ENCODE data around the gene L3MBTL4. TPM values are rescaled to one million over a fixed set of nuclear protein-coding genes. Genes with fewer than 3 reads are reported as not detected.

Gene L3MBTL4
- total and polyA plus RNA-seq, 10 of the 15 experiments (the other 5 are each of a cell fraction or from before 2014, with no cell fraction given): 1.3 to 8.7 (median 3.8) TPM

- Histone ChIP-seq H3K9ac (ENCODE audit: control insufficient read depth, insufficient read depth, low read length) (no peak overlapping the region), H3K27me3 (replicated peaks in 1 of 2; ENCODE audit: control insufficient read depth in 2 of 2, insufficient read depth in 2 of 2, low read length in 1 of 2) (no peaks in the 10 kb centered on the region), H4K20me1 (ENCODE audit: control insufficient read depth, insufficient read depth) (no peaks in the 10 kb centered on the region), H3K27ac (ENCODE audit: control insufficient read depth, insufficient read depth) (no peak overlapping the region), H3K4me3 (no peak overlapping the region), H3K9me3 (replicated peaks; ENCODE audit: control insufficient read depth, insufficient read depth, low read length) (peaks cover 3% of the 10 kb centered on the region; the same call in 1 of the 3 replicates), H3K79me2 (ENCODE audit: control insufficient read depth, insufficient read depth, low read length) (no peaks in the 10 kb centered on the region), H3K4me1 (ENCODE audit: control insufficient read depth, insufficient read depth, low read length) (no peaks in the 10 kb centered on the region), H2AFZ (ENCODE audit: control insufficient read depth, low read depth, low read length) (no peak overlapping the region), H3K36me3 (ENCODE audit: control insufficient read depth in 2 of 2, insufficient read depth in 2 of 2, low read length in 1 of 2) (no peaks in the 10 kb centered on the region; a peak in 1 of 4 replicates), H3K4me2 (ENCODE audit: control insufficient read depth, insufficient read depth) (no peak overlapping the region)
- FAIRE-seq (no peak), ATAC-seq (no peak), DNase-seq (ENCODE audit: low read depth, low spot score) (no peak)
- POLR2A ChIA-PET: no interaction called here
- RAD21 ChIA-PET (ENCODE audit: unreplicated experiment): no interaction called here
- CTCF ChIA-PET: no interaction called here
- SMC1A ChIA-PET (ENCODE audit: uncharacterized antibody, unreplicated experiment): no interaction called here
- no TSS peak for BruUV-seq (replicated peaks)
- in situ Hi-C loops (cut with MboI): no loop called here
- WGBS (ENCODE audit: insufficient coverage, insufficient replicate concordance, low lambda C conversion rate, missing lambda C conversion rate): 65% methylated on average over 3 of the region's 3 CpGs
- intact Hi-C loops (cut with micrococcal nuclease; ENCODE audit: unreplicated experiment): no loop called here
- no peak for TF ChIP-seq NFIC (IDR thresholded peaks at IDR 0.05; ENCODE audit: low read depth, low read length)
- TF ChIP-seq GABPA (IDR thresholded peaks at IDR 0.05; ENCODE audit: low read depth): no peak
- no peak for TF ChIP-seq HCFC1 (IDR thresholded peaks at IDR 0.05; ENCODE audit: low read length)
- TF ChIP-seq SKIL (IDR thresholded peaks at IDR 0.05; ENCODE audit: low read depth, poor library complexity, severe bottlenecking): no peak
- no peak for TF ChIP-seq SP1 (IDR thresholded peaks at IDR 0.05; ENCODE audit: low read depth, low read length)
- no peak for TF ChIP-seq PKNOX1 (IDR thresholded peaks at IDR 0.05)
- TF ChIP-seq SMARCA5 (IDR thresholded peaks at IDR 0.05): no peak
- no peak for TF ChIP-seq BCL3 (IDR thresholded peaks at IDR 0.05; ENCODE audit: borderline replicate concordance, insufficient read depth, low read depth, low read length, poor library complexity, severe bottlenecking)
- TF ChIP-seq CHD1 (IDR thresholded peaks at IDR 0.05; ENCODE audit: low read depth, low read length): no peak
- TF ChIP-seq CBX3 (IDR thresholded peaks at IDR 0.05; ENCODE audit: borderline replicate concordance, low read depth): no peak
- TF ChIP-seq TBL1XR1 (IDR thresholded peaks at IDR 0.05; ENCODE audit: low read depth, low read length): no peak
- TF ChIP-seq, protein P1, sequence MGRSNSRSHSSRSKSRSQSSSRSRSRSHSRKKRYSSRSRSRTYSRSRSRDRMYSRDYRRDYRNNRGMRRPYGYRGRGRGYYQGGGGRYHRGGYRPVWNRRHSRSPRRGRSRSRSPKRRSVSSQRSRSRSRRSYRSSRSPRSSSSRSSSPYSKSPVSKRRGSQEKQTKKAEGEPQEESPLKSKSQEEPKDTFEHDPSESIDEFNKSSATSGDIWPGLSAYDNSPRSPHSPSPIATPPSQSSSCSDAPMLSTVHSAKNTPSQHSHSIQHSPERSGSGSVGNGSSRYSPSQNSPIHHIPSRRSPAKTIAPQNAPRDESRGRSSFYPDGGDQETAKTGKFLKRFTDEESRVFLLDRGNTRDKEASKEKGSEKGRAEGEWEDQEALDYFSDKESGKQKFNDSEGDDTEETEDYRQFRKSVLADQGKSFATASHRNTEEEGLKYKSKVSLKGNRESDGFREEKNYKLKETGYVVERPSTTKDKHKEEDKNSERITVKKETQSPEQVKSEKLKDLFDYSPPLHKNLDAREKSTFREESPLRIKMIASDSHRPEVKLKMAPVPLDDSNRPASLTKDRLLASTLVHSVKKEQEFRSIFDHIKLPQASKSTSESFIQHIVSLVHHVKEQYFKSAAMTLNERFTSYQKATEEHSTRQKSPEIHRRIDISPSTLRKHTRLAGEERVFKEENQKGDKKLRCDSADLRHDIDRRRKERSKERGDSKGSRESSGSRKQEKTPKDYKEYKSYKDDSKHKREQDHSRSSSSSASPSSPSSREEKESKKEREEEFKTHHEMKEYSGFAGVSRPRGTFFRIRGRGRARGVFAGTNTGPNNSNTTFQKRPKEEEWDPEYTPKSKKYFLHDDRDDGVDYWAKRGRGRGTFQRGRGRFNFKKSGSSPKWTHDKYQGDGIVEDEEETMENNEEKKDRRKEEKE (IDR thresholded peaks at IDR 0.05): no peak
- TF ChIP-seq BHLHE40 (IDR thresholded peaks at IDR 0.05; ENCODE audit: borderline replicate concordance in 1 of 2, low read depth in 2 of 2, low read length in 1 of 2): no peak
- TF ChIP-seq E2F8 (IDR thresholded peaks at IDR 0.05; ENCODE audit: low read depth, partially characterized antibody): no peak
- no peak for TF ChIP-seq YY1 (IDR thresholded peaks at IDR 0.05; ENCODE audit: low read depth, low read length)
These were observed 275.7 kb downstream of the L3MBTL4 start for GRCh38 chr18:6139007-6139406.
